Tibial nerve (tissue), 3 donors: ENCODE measurements around the gene TLCD2.

Experiments
- CTCF ChIP-seq, 5 experiments: fragments of 200-600 bp in 3 of 5; fragments of 450-650 bp in 2 of 5; sonication (generic) in 3 of 5; IDR thresholded peaks; one replicate each; pipeline ENCODE4 v1.5.1; 2016 to 2019; ENCODE audit warnings: antibody characterized with exemption in 5 of 5, mild to moderate bottlenecking in 3 of 5, moderate library complexity in 2 of 5
- POLR2A ChIP-seq, 2 donors: fragments of 450-650 bp; IDR thresholded peaks; one replicate each; pipeline ENCODE4 v1.6.1; 2017; ENCODE audit warnings: antibody characterized with exemption in 2 of 2, mild to moderate bottlenecking in 2 of 2, moderate library complexity in 2 of 2

GRCh38 chr17:1726626-1727257 is 16.6 kb upstream of the TLCD2 start:
- no peak for TF ChIP-seq CTCF (IDR thresholded peaks at IDR 0.05)
- TF ChIP-seq POLR2A (IDR thresholded peaks at IDR 0.05) = no peak
